HS-27A (cell line): Measurements from ENCODE around the gene SORCS1.

ENCODE experiments used
- DNase-seq: peaks from one replicate; pipeline ENCODE4 v3.0.0-alpha.2; 2012; ENCODE audit warnings: low read depth, missing footprints

Gene SORCS1

DNA sequence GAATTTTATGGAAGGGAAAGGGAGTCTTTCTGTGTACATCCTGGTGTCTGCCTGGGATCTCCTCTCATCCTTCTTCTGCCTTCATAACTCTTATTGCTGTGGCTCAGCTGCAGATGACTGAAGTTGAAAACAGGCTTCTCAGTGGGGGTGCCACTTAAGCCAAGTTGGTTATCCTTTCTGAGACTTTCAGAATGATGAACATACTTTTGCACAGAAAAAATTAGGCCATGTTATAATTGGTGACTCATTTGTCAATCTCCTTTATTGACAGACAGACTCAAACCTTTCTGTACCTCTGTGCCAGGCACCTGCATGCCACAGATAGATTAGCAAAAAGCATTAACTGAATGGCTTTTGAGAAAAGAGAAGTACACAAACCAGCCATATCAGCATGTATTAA is 430.3 kb downstream of the SORCS1 start:
- DNase-seq, result no peak

GRCh38 chr10:106728232-106728631 is 436.3 kb downstream of the SORCS1 start:
- no peak for DNase-seq

GRCh38 chr10:106727170-106727569 is 437.3 kb downstream of the SORCS1 start:
- DNase-seq, result no peak

- no peak for DNase-seq
Observed at GRCh38 chr10:106722524-106722923, 442.0 kb downstream of the SORCS1 start.

GRCh38 chr10:106720683-106721082 is 443.8 kb downstream of the SORCS1 start:
- DNase-seq, result no peak

- no peak for DNase-seq
Observed at GRCh38 chr10:106716381-106716780, 448.1 kb downstream of the SORCS1 start.

DNA sequence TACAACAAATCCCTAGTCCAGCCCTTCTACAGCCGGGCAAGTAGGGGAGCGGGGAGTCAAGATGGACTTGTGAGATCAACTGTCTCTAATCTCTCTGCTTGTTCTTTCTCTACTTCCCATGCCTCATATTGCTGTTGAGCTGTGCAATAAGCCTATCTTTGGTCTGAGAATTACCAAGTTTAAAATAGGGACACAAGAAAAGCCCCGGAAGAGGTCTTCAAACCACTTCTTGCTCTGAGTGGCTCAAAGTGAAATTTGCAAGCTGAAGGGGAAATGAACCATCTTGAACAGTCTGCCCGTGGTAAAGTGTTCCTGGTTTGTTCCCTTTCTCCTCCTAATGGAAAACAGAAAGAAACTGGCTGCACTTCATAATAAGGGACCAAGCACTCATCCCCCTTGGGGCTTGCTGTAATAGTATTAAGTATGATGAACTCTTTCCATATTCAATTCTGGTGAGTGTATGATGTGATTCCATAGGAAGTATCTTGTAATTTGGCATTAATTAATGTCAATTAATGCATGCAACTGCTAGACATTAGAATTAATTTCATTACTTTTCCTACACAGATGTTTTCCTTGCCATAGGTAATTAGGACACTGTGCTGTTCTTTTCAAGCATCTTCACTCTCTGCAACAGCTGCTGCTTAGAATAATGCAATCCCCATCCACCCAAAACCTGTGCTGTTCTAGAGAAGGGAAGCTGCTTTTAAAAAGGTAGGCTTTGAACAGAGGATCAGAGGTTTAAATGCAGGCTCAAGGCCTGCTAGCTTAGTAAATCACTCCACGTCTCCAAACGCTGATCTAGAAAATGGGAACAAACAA is 449.6 kb downstream of the SORCS1 start:
- DNase-seq, result no peak

DNA sequence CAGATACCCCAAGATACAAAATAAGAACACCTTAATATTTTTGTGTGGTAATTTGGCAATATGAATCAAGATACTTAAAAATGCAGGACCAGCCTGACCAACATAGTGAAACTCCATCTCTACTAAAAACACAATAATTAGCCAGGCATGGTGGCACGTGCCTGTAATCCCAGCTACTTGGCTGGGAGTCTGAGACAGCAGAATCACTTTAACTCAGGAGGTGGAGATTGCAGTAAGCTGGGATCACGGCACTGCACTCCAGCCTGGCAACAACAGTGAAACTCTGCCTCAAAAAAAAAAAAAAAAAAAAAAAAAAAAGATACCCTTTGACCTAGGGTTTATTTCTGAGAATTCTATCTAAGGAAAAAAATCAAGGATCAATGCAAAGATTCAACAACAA is 450.7 kb downstream of the SORCS1 start:
- DNase-seq, result no peak

DNA sequence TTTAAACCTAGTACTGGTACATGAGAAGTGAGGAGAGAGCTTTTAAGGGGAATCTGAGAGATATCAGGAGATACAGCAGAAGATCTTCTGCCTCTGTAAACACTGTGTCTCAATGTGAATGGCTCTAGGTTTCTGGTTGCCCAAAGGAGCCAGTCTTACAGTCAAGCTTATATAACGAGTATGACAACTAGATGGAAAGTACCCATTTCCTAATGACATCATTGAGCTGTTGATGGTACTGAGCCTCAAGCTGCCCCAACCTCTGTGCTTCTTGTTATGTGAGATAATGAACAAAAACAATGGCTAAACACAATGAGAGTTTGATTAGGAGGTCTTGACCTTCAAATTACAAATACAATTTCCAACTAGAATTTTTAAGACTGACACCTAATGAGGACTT is 451.5 kb downstream of the SORCS1 start:
- DNase-seq, result no peak

DNA sequence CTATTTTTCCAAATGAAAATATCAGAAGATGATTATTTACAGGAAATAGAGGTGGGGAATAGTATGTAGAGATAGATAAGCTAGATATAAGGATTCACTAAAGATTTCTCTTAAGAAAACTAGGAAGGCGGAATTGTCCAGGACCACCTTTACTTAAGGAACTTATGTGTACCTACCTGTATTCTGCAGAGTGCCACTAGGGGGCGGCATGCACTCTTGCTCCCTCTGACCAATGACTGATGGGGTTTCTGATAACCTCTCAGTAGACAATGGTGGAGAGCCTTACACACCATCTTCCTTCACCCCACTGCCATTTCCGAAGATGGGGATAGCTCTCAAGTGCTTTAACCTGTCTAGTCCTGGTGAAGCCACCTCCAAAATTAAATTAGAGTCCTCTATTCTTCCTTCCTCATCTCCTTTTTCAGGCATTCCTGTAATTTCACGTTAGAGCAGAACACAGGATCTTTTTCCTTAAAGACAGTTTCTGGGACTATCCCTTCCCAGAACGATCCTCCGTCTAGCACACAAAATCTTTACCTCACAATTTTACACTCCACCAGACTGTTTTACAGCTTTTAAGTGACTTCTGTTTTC is 453.1 kb downstream of the SORCS1 start:
- DNase-seq, result no peak

- DNase-seq, result no peak
Observed at GRCh38 chr10:106708506-106708905, 456.0 kb downstream of the SORCS1 start.

GRCh38 chr10:106707657-106708056 is 456.8 kb downstream of the SORCS1 start:
- no peak for DNase-seq

- no peak for DNase-seq
Observed at GRCh38 chr10:106706127-106706526, 458.4 kb downstream of the SORCS1 start.

DNA sequence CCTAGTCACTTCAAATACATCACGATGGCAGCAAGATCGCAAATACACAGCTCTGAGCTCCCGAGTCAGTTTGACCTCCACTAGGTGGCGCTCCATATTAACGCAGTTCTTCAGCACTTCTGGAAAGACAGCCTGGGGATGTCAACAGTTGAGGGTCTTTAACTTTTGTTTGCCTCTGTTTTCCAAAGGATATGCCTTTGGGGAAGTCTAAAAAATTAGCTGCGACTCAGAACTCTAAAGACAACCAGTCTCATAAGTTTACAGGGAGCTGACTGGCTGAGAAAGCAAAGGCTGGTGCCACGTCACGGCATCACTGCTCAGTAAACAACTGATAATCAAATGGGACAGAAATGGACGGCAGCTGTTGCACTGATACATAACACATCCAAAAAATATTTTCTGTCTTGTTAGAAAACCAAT is 458.8 kb downstream of the SORCS1 start:
- peak; percentile 24 for DNase-seq

DNA sequence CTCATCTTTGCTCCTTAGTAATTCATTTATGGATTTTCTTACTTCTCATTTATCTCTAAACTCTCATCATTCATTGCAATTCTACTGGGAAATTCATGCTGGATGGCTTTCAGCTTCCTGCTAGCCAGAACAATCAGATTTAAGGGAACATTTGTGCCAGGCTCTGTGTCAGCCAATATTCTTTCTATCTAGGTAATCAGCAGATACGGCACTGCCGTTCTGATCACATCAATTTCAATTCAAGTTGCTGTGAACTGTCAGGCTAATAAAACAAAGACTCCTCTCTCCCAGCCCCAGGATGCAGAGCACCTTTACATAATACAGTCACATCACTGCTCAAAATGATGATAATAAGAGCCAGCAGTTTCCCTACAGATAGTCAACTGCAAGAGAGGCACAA is 468.3 kb downstream of the SORCS1 start:
- no peak for DNase-seq

- no peak for DNase-seq
Observed at GRCh38 chr10:106694696-106695095, 469.8 kb downstream of the SORCS1 start.

- DNase-seq, result no peak
Observed at GRCh38 chr10:106682175-106682574, 482.3 kb downstream of the SORCS1 start.

DNA sequence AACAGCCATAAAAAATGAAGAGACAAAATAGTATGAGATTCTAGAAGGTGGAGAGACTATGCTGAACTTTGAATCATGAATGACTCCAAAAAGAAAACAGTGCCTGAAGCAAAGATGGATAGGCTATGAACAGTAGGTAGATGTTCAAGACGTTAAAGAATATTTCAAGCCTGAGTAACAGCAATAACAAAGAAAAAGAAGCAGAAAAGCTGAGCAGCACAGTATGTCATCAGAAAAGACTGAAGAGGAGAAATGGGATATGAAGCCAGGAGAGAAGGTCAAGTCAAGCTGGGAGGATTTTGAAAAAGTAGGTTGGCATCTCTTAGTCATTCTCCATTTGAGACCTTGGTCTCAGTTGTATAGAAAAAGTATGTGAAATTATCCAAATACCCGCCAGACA is 484.4 kb downstream of the SORCS1 start:
- DNase-seq, result peak; percentile 14

DNA sequence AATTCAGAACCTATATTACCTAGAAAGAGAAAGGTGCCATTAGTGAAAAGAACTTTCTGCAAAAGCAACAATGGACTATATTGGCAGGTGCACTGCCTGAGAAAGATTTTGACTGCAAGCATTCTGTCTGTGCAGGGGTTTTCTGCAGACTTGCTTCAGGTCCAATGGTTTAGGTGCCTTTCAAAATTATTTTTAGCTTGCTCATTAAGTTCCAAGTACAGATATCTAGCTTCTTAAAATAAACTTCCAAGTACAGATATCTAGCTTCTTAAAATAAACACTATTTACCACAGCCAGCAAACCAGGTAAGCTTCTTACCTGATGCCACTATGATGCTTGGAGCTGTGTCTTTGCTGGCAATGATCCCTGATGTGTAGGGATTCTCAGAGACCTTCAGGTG is 485.2 kb downstream of the SORCS1 start:
- DNase-seq, result no peak

DNA sequence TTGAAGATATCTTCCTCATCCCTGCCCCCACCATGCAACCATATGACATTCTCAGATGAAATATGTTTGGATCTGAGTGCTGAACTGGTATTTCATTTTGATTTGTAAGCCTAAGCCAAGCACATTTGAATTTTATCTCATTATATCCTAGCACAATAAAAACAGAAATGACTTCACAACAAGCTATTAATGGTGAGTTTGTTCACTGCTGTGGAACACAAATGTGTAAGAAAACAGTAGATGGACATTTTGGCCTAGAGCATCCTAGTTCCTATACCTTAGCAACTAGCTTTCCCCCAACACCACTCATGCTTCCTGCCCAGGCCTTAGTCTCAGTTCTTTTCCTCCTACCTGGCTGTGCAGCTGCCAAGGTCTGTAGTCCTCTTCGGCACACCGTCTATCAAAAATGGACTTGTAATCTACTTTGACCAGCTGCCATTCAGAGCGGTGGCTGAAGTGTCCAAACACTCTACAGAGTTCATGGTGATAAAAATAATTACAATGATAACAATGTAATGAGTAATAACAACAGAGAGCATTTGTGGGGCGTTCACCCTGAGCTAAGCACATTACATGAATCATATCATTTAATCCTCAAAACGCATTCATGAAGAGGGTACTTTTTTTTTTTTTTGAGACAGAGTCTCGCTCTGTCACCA is 491.9 kb downstream of the SORCS1 start:
- no peak for DNase-seq

DNA sequence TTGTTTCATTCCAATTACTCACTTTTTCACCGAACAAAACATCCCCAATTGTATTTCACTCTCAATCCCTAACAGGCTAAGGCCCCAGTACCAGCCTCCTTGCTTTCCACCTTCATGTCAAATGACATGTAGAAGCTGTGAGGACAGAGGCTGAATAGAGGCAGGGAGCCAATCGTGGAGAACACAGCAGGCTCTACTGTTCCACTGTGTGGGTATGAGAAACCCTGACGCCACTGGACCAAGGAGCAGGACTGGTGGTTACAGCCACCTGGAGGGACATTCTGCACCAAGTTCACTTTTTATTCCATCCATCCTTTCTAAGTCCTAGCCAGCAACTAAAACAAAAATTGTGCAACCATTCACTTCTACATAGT is 502.8 kb downstream of the SORCS1 start:
- no peak for DNase-seq

DNA sequence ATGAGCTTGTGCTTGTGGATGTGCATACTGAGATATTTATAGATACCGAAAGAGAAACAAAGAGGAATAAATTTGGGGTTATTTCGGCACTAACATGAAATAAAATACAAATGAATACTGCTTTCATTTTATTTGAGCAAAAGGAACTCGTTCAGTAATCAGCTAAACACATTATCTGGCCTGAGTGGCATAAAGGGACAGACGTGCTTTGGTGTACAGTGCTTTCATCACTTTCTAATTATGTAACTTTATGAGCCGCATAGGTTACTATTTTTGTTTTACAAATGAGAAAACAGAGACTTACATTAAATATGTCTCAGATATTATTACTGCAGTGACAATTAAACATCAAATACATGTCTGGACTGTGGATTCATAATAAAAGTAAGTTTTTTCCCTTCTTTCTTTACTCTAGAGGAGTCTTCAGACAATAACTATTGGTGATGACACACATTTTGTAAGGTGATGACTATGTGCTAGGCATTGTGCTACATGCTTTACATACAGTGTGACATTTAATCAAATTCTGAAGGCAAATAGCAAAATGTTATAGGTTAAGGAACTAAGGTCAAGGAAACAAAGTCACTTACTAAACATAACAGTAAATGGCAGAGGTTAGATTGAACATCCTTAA is 503.3 kb downstream of the SORCS1 start:
- no peak for DNase-seq

DNA sequence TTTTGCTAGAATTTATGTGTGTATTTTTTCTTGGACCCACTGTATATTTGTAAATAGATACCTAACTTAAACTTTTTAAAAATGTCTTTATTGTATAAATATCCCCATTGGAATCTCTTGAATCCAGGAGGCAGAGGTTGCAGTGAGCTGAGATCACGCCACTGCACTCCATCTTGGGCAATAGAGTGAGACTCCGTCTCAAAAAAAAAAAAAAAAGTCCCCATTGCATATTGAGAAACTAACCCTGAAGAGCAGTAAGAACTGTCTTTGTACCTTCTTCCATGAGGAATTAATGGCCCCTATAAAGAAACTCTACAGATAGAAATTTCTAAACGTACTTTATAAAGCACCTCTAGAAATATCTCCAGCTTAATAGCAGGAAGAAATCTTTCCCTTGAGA is 504.0 kb downstream of the SORCS1 start:
- no peak for DNase-seq
